Activated CD4-positive, alpha-beta T cell treated with anti-CD3 and anti-CD28 coated beads, Interleukin-2, amount 10 ng/mL, durations not matched to agents 7 days and 5 days (primary cell): ENCODE results near the gene EIF1. TPM values are rescaled to one million over a fixed set of nuclear protein-coding genes. Genes with fewer than 3 reads are reported as not detected.

Experiments
- CTCF ChIA-PET: fragments of 350-600 bp; sonication (Branson Sonifier 250); formaldehyde crosslinking; loops from one replicate; lab custom pipeline; 2021; ENCODE audit warnings: antibody characterized with exemption; lab: Charles Lee
- POLR2A ChIA-PET: fragments of 350-600 bp; sonication (Branson Sonifier 250); formaldehyde crosslinking; loops from one replicate; lab custom pipeline; 2021; ENCODE audit warnings: antibody characterized with exemption; lab: Charles Lee
- DNase-seq: peaks from one replicate; pipeline ENCODE4 v3.0.0-alpha.2; 2020
- H3K27ac Mint-ChIP-seq: one replicate; pipeline ENCODE4 v1.8.0; 2021; ENCODE audit warnings: mild to moderate bottlenecking, moderate library complexity, mixed read lengths
- H3K27me3 Mint-ChIP-seq: one replicate; pipeline ENCODE4 v1.8.0; 2021; ENCODE audit warnings: mixed read lengths
- H3K36me3 Mint-ChIP-seq: one replicate; pipeline ENCODE4 v1.8.0; 2021; ENCODE audit warnings: low read depth, mixed read lengths
- H3K4me1 Mint-ChIP-seq: one replicate; pipeline ENCODE4 v1.8.0; 2021; ENCODE audit warnings: mixed read lengths
- H3K4me3 Mint-ChIP-seq: one replicate; pipeline ENCODE4 v1.8.0; 2021; ENCODE audit warnings: mild to moderate bottlenecking, moderate library complexity, mixed read lengths
- H3K9me3 Mint-ChIP-seq: one replicate; pipeline ENCODE4 v1.8.0; 2021; ENCODE audit warnings: mixed read lengths
- total RNA-seq, 2 experiments: library from RNA; stranded (reverse); gene quantifications; one replicate each; pipeline ENCODE4 v1.2.3, GENCODE V29; 2021

The EIF1 gene
- total RNA-seq, 2 experiments from 2014 or later: 605 to 645 TPM

DNA sequence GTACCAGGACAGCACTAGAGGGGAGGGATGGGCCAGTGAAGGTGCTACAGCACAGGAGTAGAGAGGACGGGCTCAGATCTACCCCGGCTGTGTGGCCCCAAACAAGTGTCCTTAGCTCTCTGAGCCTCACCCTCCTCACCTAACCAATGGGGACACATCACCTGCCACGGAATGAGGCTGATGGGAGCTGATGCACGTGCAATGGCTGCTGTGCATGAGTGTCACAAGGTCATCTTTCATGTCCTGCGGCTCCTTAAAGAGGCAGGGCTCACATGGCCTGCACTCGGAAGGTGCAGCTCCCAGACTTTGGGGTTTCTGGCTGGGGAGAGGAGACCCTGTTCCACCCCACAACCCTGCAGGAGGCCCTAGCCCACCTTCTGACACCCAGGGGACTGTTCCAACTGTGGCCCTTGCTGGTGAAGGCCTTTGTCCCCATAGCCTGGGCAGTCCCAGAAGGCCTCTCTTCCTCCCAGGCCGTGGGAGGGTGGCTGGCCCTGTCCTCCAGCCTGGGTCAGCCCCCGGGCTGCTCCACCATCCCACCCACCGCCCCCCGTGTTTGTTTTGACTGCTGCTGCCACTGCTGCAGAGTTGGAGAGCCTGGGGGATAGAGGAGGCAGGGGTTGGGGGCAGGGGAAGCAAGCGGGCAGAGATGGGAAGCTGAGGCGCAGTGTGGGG lies 35.3 kb downstream of the EIF1 start:
- Mint-ChIP-seq H3K27ac (no peak overlapping the region), H3K9me3 (no peaks in the 10 kb centered on the region), H3K36me3 (no peaks in the 10 kb centered on the region), H3K4me1 (no peaks in the 10 kb centered on the region), H3K4me3 (no peak overlapping the region), H3K27me3 (peaks cover 3% of the 10 kb centered on the region)
- CTCF ChIA-PET: interaction anchor here (0.9 to 2.1 kb wide), 4 partner anchors 9 to 15 kb away, joined by 3 to 9 read pairs (median 5); no protein-coding TSS in a partner anchor
- DNase-seq: no peak
- POLR2A ChIA-PET: no interaction called here

DNA sequence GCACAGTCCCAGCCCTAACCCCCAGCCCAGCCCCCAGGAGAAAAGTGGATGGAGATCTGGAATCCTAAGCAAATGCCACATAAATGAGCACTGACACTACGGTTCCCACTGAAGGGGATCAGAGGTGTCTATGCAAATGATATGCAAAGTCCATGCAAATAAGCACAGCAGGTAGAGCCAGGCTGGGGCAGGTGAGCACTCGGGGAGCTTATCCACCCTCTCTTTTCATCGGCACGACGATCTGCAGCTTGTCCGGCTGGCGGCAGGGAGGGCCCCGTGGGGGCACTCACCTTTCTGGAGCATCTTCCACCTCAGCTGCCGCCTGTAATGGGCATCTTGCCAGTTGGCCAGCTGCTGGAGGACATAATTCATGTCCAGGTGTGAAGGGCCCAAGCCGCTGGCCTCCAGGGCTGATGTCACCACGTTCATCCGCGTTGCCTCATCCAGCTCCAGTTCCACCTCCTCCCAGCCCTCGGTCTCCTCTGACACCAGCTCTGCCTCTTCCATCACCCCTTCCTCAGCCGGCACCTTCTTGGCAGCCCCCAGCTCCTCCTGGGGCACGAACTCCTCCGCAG lies 35.9 kb downstream of the EIF1 start:
- H3K36me3 Mint-ChIP-seq: no peaks in the 10 kb centered on the region
- no peak overlapping the region for H3K4me3 Mint-ChIP-seq
- no peak for DNase-seq
- ChIA-PET CTCF (interaction anchor here (0.9 to 2.1 kb wide), 3 partner anchors 13 to 29 kb away, joined by 3 to 9 read pairs (median 7); no protein-coding TSS in a partner anchor), POLR2A (no interaction called here)
- no peak overlapping the region for H3K27ac Mint-ChIP-seq
- H3K27me3 Mint-ChIP-seq: peaks cover 3% of the 10 kb centered on the region
- no peaks in the 10 kb centered on the region for H3K9me3 Mint-ChIP-seq
- H3K4me1 Mint-ChIP-seq: no peaks in the 10 kb centered on the region

DNA sequence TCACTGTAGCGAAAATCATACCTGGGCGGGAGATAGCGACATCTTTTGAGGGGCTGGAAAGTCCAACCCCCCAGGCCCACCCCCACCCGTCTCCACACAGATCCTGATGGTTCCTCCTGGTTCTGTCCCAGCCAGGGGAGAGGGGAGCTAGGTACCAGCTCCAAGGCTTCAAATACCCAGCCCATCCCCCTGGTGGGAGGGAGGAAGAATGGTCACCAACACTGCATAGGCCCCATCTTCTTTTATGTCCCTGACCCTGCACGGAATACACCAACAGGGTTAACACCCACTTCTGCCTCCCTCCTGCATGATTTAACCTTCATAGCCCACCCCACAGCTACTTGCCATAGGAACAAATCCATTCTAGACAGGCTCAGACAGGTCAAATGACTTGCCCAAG lies 36.4 kb downstream of the EIF1 start:
- no peak for DNase-seq
- no peaks in the 10 kb centered on the region for H3K9me3 Mint-ChIP-seq
- H3K4me1 Mint-ChIP-seq: no peaks in the 10 kb centered on the region
- no peaks in the 10 kb centered on the region for H3K36me3 Mint-ChIP-seq
- peaks cover 4% of the 10 kb centered on the region for H3K27me3 Mint-ChIP-seq
- ChIA-PET CTCF (interaction anchor here (0.7 to 2.1 kb wide), 4 partner anchors 12 to 57 kb away, joined by 3 to 9 read pairs (median 5); no protein-coding TSS in a partner anchor), POLR2A (no interaction called here)
- no peak overlapping the region for H3K27ac Mint-ChIP-seq
- no peak overlapping the region for H3K4me3 Mint-ChIP-seq

DNA sequence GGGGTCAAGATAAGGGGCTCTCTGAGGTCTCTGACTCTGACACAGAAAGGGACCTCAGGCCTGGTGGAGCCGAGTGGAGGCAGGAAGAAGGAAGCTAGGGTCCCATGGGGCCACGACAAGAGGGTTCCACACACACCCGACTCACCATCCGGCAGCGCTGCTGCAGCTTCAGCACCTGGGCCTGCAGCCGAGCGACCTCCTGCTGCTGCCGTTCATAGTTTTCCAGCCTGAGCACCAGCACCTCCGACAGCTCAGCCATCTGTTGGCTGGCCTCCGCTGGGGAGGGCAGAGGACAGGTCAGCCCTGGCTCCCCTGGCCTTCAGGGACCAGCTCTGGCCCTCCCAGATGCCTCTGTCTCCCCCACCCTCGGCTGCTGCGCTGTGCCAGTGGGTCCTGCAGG lies 39.4 kb downstream of the EIF1 start:
- Mint-ChIP-seq H3K27me3 (peaks cover 26% of the 10 kb centered on the region), H3K4me1 (no peaks in the 10 kb centered on the region), H3K4me3 (no peak overlapping the region), H3K27ac (no peak overlapping the region), H3K9me3 (no peaks in the 10 kb centered on the region), H3K36me3 (no peaks in the 10 kb centered on the region)
- ChIA-PET CTCF (no interaction called here), POLR2A (no interaction called here)
- DNase-seq: no peak

DNA sequence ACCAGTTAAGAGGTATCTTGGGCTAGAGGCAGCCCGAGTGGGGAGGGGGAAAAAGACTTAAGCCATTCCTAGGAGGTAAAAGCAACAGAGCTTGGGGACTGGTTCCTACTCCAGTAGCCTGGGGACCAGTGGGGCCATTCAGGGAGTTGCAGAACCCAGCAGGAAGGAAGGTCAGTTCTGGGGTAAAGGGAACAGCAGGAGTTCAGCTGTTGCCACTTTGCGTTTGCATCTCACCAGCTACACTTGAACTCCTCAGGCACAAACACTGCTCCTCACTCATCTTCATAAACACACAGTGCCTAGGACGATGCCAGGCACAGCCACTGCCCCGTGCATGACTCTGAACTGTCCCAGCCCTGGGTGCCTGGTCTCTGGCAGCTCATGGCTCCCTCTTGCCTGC lies 41.8 kb downstream of the EIF1 start:
- Mint-ChIP-seq H3K36me3 (no peaks in the 10 kb centered on the region), H3K4me3 (no peak overlapping the region), H3K27ac (no peak overlapping the region), H3K9me3 (no peaks in the 10 kb centered on the region), H3K4me1 (peaks cover 4% of the 10 kb centered on the region), H3K27me3 (peaks cover 38% of the 10 kb centered on the region)
- ChIA-PET CTCF (interaction anchor here (0.7 to 1.4 kb wide), 3 partner anchors 34 to 72 kb away, joined by 3 read pairs; no protein-coding TSS in a partner anchor), POLR2A (no interaction called here)
- no peak for DNase-seq

DNA sequence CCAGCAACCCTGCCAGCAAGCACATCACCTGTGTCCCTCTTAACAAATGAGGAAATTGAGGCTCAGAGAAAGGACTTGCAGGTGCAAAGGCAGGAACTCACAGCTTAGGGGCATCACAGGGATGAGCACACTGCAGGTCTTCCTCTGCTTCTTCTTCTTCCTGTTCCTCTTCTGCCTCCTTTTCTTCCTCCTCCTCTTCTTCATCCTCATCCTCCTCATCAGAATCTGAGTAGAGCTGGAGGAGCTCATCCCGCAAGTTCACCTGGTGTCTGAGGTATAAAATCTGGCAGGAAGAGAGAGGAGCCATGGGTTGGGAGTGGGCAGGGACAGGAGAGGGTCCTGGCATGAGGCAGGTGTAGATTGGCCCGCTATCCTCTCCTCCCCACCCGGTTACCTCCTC lies 43.2 kb downstream of the EIF1 start:
- Mint-ChIP-seq H3K36me3 (no peaks in the 10 kb centered on the region), H3K9me3 (no peaks in the 10 kb centered on the region), H3K27me3 (peaks cover 50% of the 10 kb centered on the region), H3K4me3 (no peak overlapping the region), H3K27ac (no peak overlapping the region), H3K4me1 (peaks cover 4% of the 10 kb centered on the region)
- ChIA-PET CTCF (interaction anchor here (0.7 to 1.4 kb wide), 4 partner anchors 10 to 70 kb away, joined by 3 to 5 read pairs (median 4); no protein-coding TSS in a partner anchor), POLR2A (interaction anchor here (0.5 kb wide), 1 partner anchor 47 kb away, joined by 3 read pairs; no protein-coding TSS in a partner anchor)
- no peak for DNase-seq

DNA sequence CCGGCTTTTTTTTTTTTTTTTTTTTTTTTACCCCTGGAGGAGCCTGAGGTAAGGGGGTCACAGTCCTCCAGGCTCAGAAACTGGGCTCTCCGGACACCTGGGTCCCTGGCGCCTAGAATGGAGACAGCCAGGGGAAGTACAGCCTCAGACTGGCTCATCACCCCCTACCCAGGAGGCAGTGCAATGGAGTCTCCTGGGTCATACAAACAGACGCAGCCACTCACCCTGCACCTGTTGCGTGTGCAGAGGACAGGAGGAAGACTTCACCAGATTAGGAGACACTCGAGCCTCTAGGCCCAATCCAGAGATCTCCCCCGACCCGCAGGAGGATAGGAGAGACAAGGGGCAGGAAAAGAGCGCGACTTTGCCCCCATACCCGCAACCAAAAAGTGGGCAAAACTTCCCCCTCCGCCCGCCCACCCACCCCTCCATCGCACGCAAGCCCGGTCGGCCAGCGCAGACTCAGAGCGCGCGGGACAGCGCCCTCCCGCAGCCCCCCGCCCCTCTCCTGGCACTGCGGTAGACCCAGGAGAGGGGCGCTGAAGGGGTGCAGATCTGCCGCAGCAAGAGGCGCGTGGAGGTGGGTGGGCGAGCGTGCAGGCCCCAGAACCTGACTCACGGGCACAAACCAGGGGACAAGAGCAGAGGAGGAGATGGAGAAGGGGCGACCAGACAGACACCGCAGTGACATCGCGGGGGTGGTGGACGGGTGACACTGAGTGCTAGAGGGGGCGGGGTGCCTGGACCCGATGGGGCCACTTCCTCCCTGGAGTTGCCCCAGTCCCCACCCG lies 44.9 kb downstream of the EIF1 start:
- ChIA-PET CTCF (interaction anchor here (0.9 to 1.0 kb wide), 2 partner anchors 10 to 22 kb away, joined by 3 to 5 read pairs; no protein-coding TSS in a partner anchor), POLR2A (no interaction called here)
- Mint-ChIP-seq H3K4me1 (peaks cover 15% of the 10 kb centered on the region), H3K9me3 (no peaks in the 10 kb centered on the region), H3K27me3 (peaks cover 59% of the 10 kb centered on the region), H3K27ac (no peak overlapping the region), H3K36me3 (no peaks in the 10 kb centered on the region), H3K4me3 (peak overlapping the region; percentile 48)
- DNase-seq: no peak

DNA sequence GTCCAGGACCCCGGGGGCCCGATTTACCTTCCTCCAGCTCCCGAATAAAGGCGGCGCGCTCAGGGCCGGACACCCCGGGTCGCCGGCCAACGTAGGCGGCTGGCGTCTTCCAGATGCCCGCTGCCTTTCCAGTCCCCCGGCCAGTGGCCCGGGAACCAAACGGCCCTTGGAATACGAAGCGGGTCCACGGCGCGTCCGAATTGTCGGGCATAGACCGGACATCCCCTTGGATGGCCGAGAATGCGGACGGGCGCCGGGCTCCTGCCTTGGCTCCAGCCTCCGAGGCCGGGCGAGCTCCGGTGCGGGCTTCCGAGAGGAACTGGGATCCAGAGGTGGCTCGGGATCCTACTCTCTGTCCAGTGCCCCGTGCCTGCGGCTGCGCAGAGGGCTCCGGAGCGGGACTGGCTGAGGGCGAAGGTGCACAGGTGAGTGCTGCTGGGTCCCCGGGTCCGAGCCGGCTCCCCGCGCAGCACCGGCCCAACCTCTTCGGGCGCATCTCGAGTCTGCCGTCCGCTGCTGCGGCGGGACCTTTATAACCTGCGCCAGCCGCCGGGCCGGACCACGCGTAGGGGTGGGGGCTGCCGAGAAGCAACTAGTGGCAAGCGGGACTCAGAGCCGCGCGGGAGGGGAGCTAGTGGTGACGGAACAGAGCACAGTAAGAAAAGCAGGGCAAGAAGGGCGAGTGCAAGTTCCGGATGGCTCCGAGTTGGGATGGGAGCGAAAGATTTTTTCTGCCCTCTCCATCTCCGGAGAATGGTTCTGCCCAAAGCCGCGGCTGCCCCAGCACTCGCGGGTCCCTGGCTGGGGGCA lies 45.7 kb downstream of the EIF1 start, which contains the start of gene HAP1:
HAP1 (minus strand) TSS at position 505 of the 810 bp plus-strand sequence; CDS start at position 496, 9 bp downstream.
- peaks cover 59% of the 10 kb centered on the region for H3K27me3 Mint-ChIP-seq
- ChIA-PET CTCF (interaction anchor here (1.0 kb wide), 1 partner anchor 23 kb away, joined by 5 read pairs; no protein-coding TSS in a partner anchor), POLR2A (no interaction called here)

DNA sequence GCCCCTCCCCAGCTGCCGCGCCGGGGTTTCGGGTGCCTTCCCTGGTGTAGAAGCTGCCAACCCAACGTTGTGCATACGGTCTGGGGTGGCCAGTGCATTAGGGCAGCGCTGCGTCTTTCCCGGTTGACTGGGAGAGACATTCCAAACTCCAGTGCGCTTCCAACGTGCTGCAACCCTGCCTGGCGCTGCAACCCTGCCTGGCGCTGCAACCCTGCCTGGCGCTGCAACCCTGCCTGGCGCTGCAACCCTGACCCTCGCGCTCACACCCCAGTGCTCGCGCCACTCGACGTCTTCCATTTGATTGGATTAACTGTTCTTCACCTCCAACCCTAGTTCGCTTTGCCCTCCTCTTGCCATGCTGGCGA lies 46.2 kb downstream of the EIF1 start:
- Mint-ChIP-seq H3K4me3 (no peak overlapping the region), H3K27ac (no peak overlapping the region), H3K9me3 (no peaks in the 10 kb centered on the region), H3K36me3 (no peaks in the 10 kb centered on the region), H3K4me1 (peaks cover 15% of the 10 kb centered on the region), H3K27me3 (peaks cover 59% of the 10 kb centered on the region)
- DNase-seq: no peak
- POLR2A ChIA-PET: no interaction called here
- CTCF ChIA-PET: interaction anchor here (1.0 kb wide), 1 partner anchor 24 kb away, joined by 5 read pairs; no protein-coding TSS in a partner anchor

More for the DNA sequence above, 45.7 kb downstream of the EIF1 start, which contains the start of gene HAP1:
- H3K9me3 Mint-ChIP-seq: no peaks in the 10 kb centered on the region
- peaks cover 15% of the 10 kb centered on the region for H3K4me1 Mint-ChIP-seq
- peak within 1 kb of the TSS; percentile 48 for H3K4me3 Mint-ChIP-seq
- no peak within 1 kb of the TSS for H3K27ac Mint-ChIP-seq
- DNase-seq: no peak
- no peaks in the 10 kb centered on the region for H3K36me3 Mint-ChIP-seq

DNA sequence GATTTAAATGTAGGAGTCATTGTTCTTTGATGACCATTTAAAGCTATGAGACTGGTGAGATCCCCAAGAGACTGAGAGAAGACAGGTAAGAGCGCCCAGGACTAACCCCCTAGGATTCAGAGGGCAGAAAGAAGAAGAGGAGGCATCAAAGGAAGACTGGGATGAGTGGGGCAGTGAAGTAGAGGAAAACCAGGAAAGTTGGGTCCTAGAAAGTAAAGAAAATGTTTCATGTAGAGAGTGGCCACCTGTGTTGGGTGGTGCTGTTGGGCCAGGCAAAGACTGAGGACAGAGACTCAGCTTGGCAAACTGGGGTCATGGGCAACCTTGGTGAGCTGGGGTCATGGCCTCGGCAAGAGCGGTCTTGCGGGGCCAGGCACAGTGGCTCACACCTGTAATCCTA lies 47.1 kb downstream of the EIF1 start:
- peaks cover 15% of the 10 kb centered on the region for H3K4me1 Mint-ChIP-seq
- CTCF ChIA-PET: interaction anchor here (1.4 kb wide), 1 partner anchor 15 kb away, joined by 3 read pairs; no protein-coding TSS in a partner anchor

DNA sequence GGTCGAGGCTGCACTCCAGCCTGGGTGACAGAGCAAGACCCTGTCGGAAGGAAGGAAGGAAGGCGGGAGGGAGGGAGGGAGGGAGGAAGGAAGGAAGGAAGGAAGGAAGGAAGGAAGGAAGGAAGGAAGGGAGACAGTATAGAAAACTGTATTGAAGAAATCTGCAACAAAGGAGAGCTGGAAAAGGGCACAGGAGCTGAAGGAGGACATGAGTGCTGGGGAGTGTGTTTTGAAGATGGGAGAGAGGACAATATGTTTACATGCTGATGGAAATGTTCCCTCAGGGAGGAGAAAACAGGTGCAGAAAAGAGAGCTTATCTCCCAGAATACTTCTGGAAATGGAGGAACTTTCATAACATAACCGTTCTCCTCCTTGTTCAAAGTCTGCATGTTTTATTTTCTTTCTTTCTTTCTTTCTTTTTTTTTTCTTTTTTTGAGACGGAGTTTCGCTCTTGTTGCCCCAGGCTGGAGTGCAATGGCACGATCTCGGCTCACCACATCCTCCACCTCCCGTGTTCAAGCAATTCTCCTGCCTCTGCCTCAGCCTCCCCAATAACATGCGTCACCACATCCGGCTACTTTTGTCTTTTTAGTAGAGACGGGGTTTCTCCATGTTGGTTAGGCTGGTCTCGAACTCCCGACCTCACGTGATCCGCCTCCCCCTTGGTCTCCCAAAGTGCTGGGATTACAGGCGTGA lies 48.4 kb downstream of the EIF1 start:
- H3K4me3 Mint-ChIP-seq: peak overlapping the region; percentile 22
- H3K9me3 Mint-ChIP-seq: no peaks in the 10 kb centered on the region
- CTCF ChIA-PET: interaction anchor here (0.6 to 1.4 kb wide), 11 partner anchors 10 to 157 kb away, joined by 3 to 7 read pairs (median 3); partner anchors contain the start of gene KLHL10
- peaks cover 39% of the 10 kb centered on the region for H3K27me3 Mint-ChIP-seq
- POLR2A ChIA-PET: no interaction called here
- peaks cover 15% of the 10 kb centered on the region for H3K4me1 Mint-ChIP-seq
- peak overlapping the region; percentile 71 for H3K27ac Mint-ChIP-seq
- no peaks in the 10 kb centered on the region for H3K36me3 Mint-ChIP-seq
- peak; percentile 24 for DNase-seq

More for the DNA sequence above, 47.1 kb downstream of the EIF1 start:
- POLR2A ChIA-PET: no interaction called here
- no peak overlapping the region for H3K4me3 Mint-ChIP-seq
- no peak for DNase-seq
- peaks cover 51% of the 10 kb centered on the region for H3K27me3 Mint-ChIP-seq
- no peaks in the 10 kb centered on the region for H3K9me3 Mint-ChIP-seq
- no peaks in the 10 kb centered on the region for H3K36me3 Mint-ChIP-seq
- no peak overlapping the region for H3K27ac Mint-ChIP-seq
